ENCODE results near the gene RCCD1. TPM values are rescaled to one million over a fixed set of nuclear protein-coding genes. Genes with fewer than 3 reads are reported as not detected.

RCCD1 gene
- total RNA-seq, 1 experiment from 2014 or later, result 22.8 TPM

GRCh38 chr15:90939756-90940155, 14.9 kb upstream of the RCCD1 start:
- no peaks in the 10 kb centered on the region for H3K9me3 Mint-ChIP-seq
- H3K36me3 Mint-ChIP-seq (ENCODE audit: insufficient read depth in 1 of 3, low read depth in 3 of 3), result peaks cover 46 to 66% (median 62%) of the 10 kb centered on the region in 3 experiments; a peak in 6 of 7 replicates
- H2AFZ ChIP-seq (ENCODE audit: low read length), result no peak overlapping the region
- H2BK5ac ChIP-seq (ENCODE audit: insufficient read length, low read length), result no peak overlapping the region
- no peak overlapping the region for H3K9ac ChIP-seq (ENCODE audit: extremely low read depth, insufficient read length, low read length)
- no peak overlapping the region for H3K27ac Mint-ChIP-seq
- H3K4me1 ChIP-seq (ENCODE audit: insufficient read depth, low read length), result no peaks in the 10 kb centered on the region
- no peak overlapping the region for H2BK20ac ChIP-seq (ENCODE audit: low read depth, low read length, poor library complexity, severe bottlenecking)
- no peak overlapping the region for H3K4me2 ChIP-seq (ENCODE audit: insufficient read depth, insufficient read length, low read length)
- H2BK12ac ChIP-seq (ENCODE audit: insufficient read length, low read depth, low read length), result no peak overlapping the region
- H3K27me3 ChIP-seq (ENCODE audit: insufficient read depth, low read length), result no peaks in the 10 kb centered on the region
- DNase-seq, result no peak
- no peak overlapping the region for H4K5ac ChIP-seq (ENCODE audit: insufficient read length, low read depth, low read length)
- no peak for TF ChIP-seq CTCF (conservative IDR thresholded peaks at IDR 0.05)
- no peak overlapping the region for H2BK120ac ChIP-seq (ENCODE audit: low read depth, low read length, poor library complexity, severe bottlenecking)
- no CpG with 5 or more reads among the region's 7 CpGs for WGBS (ENCODE audit: extremely low coverage, insufficient read length, low lambda C conversion rate)
- H3K18ac ChIP-seq (ENCODE audit: insufficient read length, low read depth, low read length), result no peak overlapping the region
- no peaks in the 10 kb centered on the region for H3K9me3 ChIP-seq (ENCODE audit: control insufficient read depth, low read depth, low read length)
- no peaks in the 10 kb centered on the region for H4K20me1 ChIP-seq (ENCODE audit: control insufficient read depth, insufficient read depth, insufficient read length)
- no peak overlapping the region for H3K23ac ChIP-seq (ENCODE audit: insufficient read length, low read depth, low read length)
- H3K23me2 ChIP-seq (ENCODE audit: insufficient read length, low read depth, low read length, poor library complexity, severe bottlenecking), result peaks cover 7% of the 10 kb centered on the region
- H3K4me1 Mint-ChIP-seq, result peaks cover 9 to 10% of the 10 kb centered on the region in 2 experiments
- H3K4me3 Mint-ChIP-seq, result no peak overlapping the region
- no peak overlapping the region for H3T11ph ChIP-seq (ENCODE audit: low read length)
- no peak overlapping the region for H2BK15ac ChIP-seq (ENCODE audit: low read depth, low read length)
- no peak overlapping the region for H3K4ac ChIP-seq (ENCODE audit: low read depth, low read length)
- no peak overlapping the region for H3K27ac ChIP-seq (ENCODE audit: insufficient read length, low read depth, low read length)
- no peaks in the 10 kb centered on the region; the same call in 1 of the 2 replicates for H3K79me2 ChIP-seq (ENCODE audit: insufficient read depth, low read length)
- H3K27me3 Mint-ChIP-seq (ENCODE audit: low read depth), result no peaks in the 10 kb centered on the region; the same call in 1 of the 2 replicates
- no peak overlapping the region for H4K91ac ChIP-seq (ENCODE audit: insufficient read length, low read depth, low read length)
- no peak overlapping the region for H2AK5ac ChIP-seq (ENCODE audit: insufficient read length, low read length)
- H3K56ac ChIP-seq (ENCODE audit: insufficient read length, low read depth, low read length), result no peak overlapping the region
- H3K79me1 ChIP-seq (ENCODE audit: insufficient read depth, low read depth, low read length, poor library complexity, severe bottlenecking), result no peaks in the 10 kb centered on the region
- no peak overlapping the region for H4K8ac ChIP-seq (replicated peaks; ENCODE audit: insufficient read length, low read depth, low read length)
- no peak overlapping the region for H3K14ac ChIP-seq (ENCODE audit: insufficient read depth, low read length)

All from H9 (cell line).